GM12875 (cell line): Measurements from ENCODE around the gene PPP1R14B.

Experiments used
- H3K4me3 ChIP-seq: one replicate; pipeline ENCODE4 v1.5.1; 2011; ENCODE audit warnings: low read depth, low read length, control low read depth
- CTCF ChIP-seq: IDR thresholded peaks from 2 replicates; pipeline ENCODE4 v1.5.1; 2011; ENCODE audit warnings: low read depth, mild to moderate bottlenecking, control low read depth, inconsistent platforms, low read length, moderate library complexity, borderline replicate concordance; ENCODE audit not compliant: insufficient read depth

Gene PPP1R14B

GRCh38 chr11:64258356-64258755, 11.6 kb upstream of the PPP1R14B start:
- no peak for TF ChIP-seq CTCF
- H3K4me3 ChIP-seq = no peak overlapping the region

- H3K4me3 ChIP-seq = no peak overlapping the region
- no peak for TF ChIP-seq CTCF
These were observed 9.6 kb upstream of the PPP1R14B start for GRCh38 chr11:64256300-64256699.

GRCh38 chr11:64255135-64256128, 8.7 kb upstream of the PPP1R14B start:
- H3K4me3 ChIP-seq = no peak overlapping the region
- TF ChIP-seq CTCF = no peak

- no peak for TF ChIP-seq CTCF
- H3K4me3 ChIP-seq = no peak overlapping the region
These were observed 7.6 kb upstream of the PPP1R14B start for GRCh38 chr11:64254326-64254725.

- TF ChIP-seq CTCF = no peak
- no peak overlapping the region for H3K4me3 ChIP-seq
These were observed 6.7 kb upstream of the PPP1R14B start for GRCh38 chr11:64253481-64253880.

- H3K4me3 ChIP-seq = no peak overlapping the region
- TF ChIP-seq CTCF = no peak
These were observed 6.3 kb upstream of the PPP1R14B start for GRCh38 chr11:64253043-64253442.

- peak overlapping the region; percentile 77 for H3K4me3 ChIP-seq
- TF ChIP-seq CTCF = peak; percentile 53
These were observed 5.5 kb upstream of the PPP1R14B start for GRCh38 chr11:64252003-64252872.
